BE2C (cell line): ENCODE measurements around the gene TLE2.

Source experiments
- DNase-seq: peaks from one replicate; pipeline ENCODE4 v3.0.0-alpha.2; 2020
- H3K27me3 ChIP-seq: fragments of 250-450 bp; sonication (Bioruptor Pico); 2 replicates; pipeline ENCODE4 v1.5.1; 2020; ENCODE audit warnings: mild to moderate bottlenecking
- H3K36me3 ChIP-seq: fragments of 250-450 bp; sonication (Bioruptor Pico); 2 replicates; pipeline ENCODE4 v1.5.1; 2020; ENCODE audit warnings: mild to moderate bottlenecking
- H3K4me1 ChIP-seq: fragments of 250-450 bp; sonication (Bioruptor Pico); 2 replicates; pipeline ENCODE4 v1.5.1; 2020
- H3K4me3 ChIP-seq: 2 replicates; pipeline ENCODE4 v1.5.1; 2011; ENCODE audit warnings: low read depth, low read length
- H3K9me3 ChIP-seq: fragments of 250-450 bp; sonication (Bioruptor Pico); 2 replicates; pipeline ENCODE4 v1.5.1; 2020
- TF ChIP-seq, protein P1 (sequence below): IDR thresholded peaks from 2 replicates; pipeline ENCODE4 v1.5.1; 2012; ENCODE audit warnings: mild to moderate bottlenecking, low read depth, low read length

TLE2 gene

GRCh38 chr19:3047496-3048189 lies 18.6 kb upstream of the TLE2 start:
- Histone ChIP-seq H3K9me3 (no peaks in the 10 kb centered on the region), H3K4me3 (peak overlapping the region; percentile 44), H3K36me3 (no peaks in the 10 kb centered on the region), H3K27me3 (no peaks in the 10 kb centered on the region), H3K4me1 (no peaks in the 10 kb centered on the region; the same call in 1 of the 2 replicates)
- TF ChIP-seq, protein P1, sequence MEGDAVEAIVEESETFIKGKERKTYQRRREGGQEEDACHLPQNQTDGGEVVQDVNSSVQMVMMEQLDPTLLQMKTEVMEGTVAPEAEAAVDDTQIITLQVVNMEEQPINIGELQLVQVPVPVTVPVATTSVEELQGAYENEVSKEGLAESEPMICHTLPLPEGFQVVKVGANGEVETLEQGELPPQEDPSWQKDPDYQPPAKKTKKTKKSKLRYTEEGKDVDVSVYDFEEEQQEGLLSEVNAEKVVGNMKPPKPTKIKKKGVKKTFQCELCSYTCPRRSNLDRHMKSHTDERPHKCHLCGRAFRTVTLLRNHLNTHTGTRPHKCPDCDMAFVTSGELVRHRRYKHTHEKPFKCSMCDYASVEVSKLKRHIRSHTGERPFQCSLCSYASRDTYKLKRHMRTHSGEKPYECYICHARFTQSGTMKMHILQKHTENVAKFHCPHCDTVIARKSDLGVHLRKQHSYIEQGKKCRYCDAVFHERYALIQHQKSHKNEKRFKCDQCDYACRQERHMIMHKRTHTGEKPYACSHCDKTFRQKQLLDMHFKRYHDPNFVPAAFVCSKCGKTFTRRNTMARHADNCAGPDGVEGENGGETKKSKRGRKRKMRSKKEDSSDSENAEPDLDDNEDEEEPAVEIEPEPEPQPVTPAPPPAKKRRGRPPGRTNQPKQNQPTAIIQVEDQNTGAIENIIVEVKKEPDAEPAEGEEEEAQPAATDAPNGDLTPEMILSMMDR, result no peak
- peak; percentile 65 for DNase-seq

GRCh38 chr19:3046698-3047495 lies 17.8 kb upstream of the TLE2 start:
- Histone ChIP-seq H3K27me3 (no peaks in the 10 kb centered on the region), H3K4me1 (no peaks in the 10 kb centered on the region; the same call in 1 of the 2 replicates), H3K9me3 (no peaks in the 10 kb centered on the region), H3K36me3 (no peaks in the 10 kb centered on the region), H3K4me3 (peak overlapping the region; percentile 44)
- TF ChIP-seq, protein P1, result no peak
- DNase-seq, result no peak

DNA sequence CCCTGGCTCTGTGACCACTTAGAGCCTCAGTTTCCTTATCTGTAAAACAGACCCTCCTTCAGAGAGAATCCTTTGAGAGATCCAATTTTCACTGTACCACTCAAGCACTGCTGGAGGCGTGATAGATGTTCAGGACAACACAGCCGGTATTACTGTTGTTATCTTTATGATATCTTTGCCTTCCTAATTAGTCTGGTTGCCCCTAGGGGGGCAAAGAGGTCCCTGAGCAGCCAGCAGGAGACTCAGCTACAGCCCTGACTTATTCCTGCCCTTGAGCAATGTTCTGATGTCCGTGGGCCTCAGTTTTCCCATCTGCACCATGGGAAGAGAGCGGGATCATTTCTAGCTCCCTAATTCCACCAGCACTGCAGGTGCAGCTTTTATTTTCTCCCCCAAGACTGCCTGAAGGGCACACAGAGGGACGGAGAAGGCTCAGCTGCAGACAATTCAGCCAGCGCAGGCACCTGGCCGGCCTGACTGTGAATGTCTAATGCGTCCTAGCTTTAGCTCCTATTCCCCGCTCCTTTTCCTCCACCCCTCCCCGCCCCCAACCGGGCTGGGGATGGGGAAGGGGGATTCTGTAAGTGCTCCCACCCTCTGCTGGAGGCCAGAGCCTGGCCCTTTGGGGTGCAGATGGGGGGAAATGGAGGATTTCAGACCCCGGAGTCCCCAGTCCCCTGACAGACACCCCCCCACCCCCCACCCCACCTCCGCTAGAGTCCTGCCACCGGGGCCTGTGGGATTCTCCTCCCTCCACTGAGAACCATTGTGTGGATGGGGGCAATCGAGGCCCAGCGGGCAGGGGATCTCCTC lies 17.0 kb upstream of the TLE2 start:
- no peaks in the 10 kb centered on the region for H3K36me3 ChIP-seq
- no peaks in the 10 kb centered on the region for H3K9me3 ChIP-seq
- no peak for DNase-seq
- H3K4me1 ChIP-seq, result no peaks in the 10 kb centered on the region; the same call in 1 of the 2 replicates
- TF ChIP-seq, protein P1, result no peak
- no peaks in the 10 kb centered on the region for H3K27me3 ChIP-seq
- H3K4me3 ChIP-seq, result no peak overlapping the region

GRCh38 chr19:3045191-3045590 lies 16.1 kb upstream of the TLE2 start:
- Histone ChIP-seq H3K9me3 (no peaks in the 10 kb centered on the region), H3K4me3 (no peak overlapping the region), H3K4me1 (no peaks in the 10 kb centered on the region; the same call in 1 of the 2 replicates), H3K27me3 (no peaks in the 10 kb centered on the region), H3K36me3 (no peaks in the 10 kb centered on the region)
- DNase-seq, result no peak
- TF ChIP-seq, protein P1, result no peak

DNA sequence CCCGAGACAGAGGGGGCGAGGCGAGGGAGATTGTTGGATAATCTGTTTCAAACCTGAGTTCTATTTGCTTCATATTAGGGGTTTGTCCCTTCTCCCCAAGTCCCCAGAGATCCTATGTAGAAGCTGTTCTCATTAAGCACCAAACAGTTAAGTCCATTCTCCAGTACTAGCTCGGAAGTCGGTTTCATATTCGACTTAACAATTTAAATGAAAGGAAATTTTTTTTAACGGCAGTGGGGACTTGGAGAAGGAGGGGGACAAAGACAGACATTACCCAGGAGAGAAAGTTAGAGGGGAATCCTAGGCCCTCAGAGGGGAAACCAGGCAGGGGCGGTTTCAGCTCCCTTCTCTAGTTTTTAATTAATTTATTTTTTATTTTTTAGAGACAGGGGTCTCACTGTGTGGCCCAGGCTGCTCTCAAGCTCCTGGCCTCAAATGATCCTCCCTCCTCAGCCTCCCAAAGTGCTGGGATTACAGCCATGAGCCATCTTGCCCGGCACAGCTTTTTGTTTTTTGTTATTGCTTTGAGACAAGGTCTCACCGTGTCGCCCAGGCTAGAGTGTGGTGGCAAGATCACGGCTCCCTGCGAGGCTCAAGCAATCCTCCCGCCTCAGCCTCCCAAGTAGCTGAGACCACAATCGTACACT lies 13.7 kb upstream of the TLE2 start:
- H3K4me3 ChIP-seq, result no peak overlapping the region
- H3K27me3 ChIP-seq, result no peaks in the 10 kb centered on the region
- H3K9me3 ChIP-seq, result no peaks in the 10 kb centered on the region
- TF ChIP-seq, protein P1, result no peak
- DNase-seq, result no peak
- no peaks in the 10 kb centered on the region; the same call in 1 of the 2 replicates for H3K4me1 ChIP-seq
- H3K36me3 ChIP-seq, result no peaks in the 10 kb centered on the region
